IMR-90 (cell line): Measurements from ENCODE around the gene PDCD11. TPM values are rescaled to one million over a fixed set of nuclear protein-coding genes. Genes with fewer than 3 reads are reported as not detected.

Source experiments
- ATAC-seq: fragments of 200-7000 bp; cut with Tn5 transposase; 2 replicates; pipeline ENCODE4 v1.9.1; 2020; ENCODE audit warnings: low read depth, mild to moderate bottlenecking, moderate library complexity
- BruUV-seq: library from RNA; stranded (reverse); fragments of 400-500 nt; replicated peaks from 2 replicates; lab custom pipeline; 2021; lab: Mats Ljungman, UMichigan
- CTCF ChIA-PET: fragments of 300-600 bp; formaldehyde crosslinking; extraction: SDS; loops from one replicate; lab custom pipeline; 2021; ENCODE audit warnings: antibody characterized with exemption; lab: Yijun Ruan, JAX
- POLR2A ChIA-PET: fragments of 300-600 bp; sonication (Branson Sonifier 250); formaldehyde crosslinking; loops from one replicate; lab custom pipeline; 2022; ENCODE audit warnings: antibody characterized with exemption; ENCODE audit not compliant: unreplicated experiment; lab: Charles Lee
- DNase-seq: peaks from one replicate; pipeline ENCODE4 v3.0.0; 2013
- H2AFZ ChIP-seq: replicated peaks from 2 replicates; pipeline ENCODE3; 2013; ENCODE audit warnings: low read length, mild to moderate bottlenecking; ENCODE audit not compliant: poor library complexity
- H2AK5ac ChIP-seq: 2 replicates; pipeline ENCODE4 v1.6.1; 2013; ENCODE audit warnings: low read depth, low read length, inconsistent platforms
- H2AK9ac ChIP-seq: replicated peaks from 2 replicates; pipeline ENCODE3; 2013; ENCODE audit warnings: mild to moderate bottlenecking, low read depth, low read length, moderate library complexity; ENCODE audit not compliant: poor library complexity
- H2BK120ac ChIP-seq: 2 replicates; pipeline ENCODE4 v1.6.1; 2013; ENCODE audit warnings: low read depth, low read length, inconsistent platforms
- H2BK15ac ChIP-seq: 3 replicates; pipeline ENCODE4 v1.6.1; 2013; ENCODE audit warnings: low read depth, low read length, inconsistent platforms
- H2BK20ac ChIP-seq: 2 replicates; pipeline ENCODE4 v1.6.1; 2013; ENCODE audit warnings: low read depth, mild to moderate bottlenecking, inconsistent platforms, low read length, moderate library complexity
- H2BK5ac ChIP-seq: 2 replicates; pipeline ENCODE4 v1.6.1; 2013; ENCODE audit warnings: mild to moderate bottlenecking, low read depth, low read length, inconsistent platforms; ENCODE audit not compliant: poor library complexity, severe bottlenecking
- H3K14ac ChIP-seq: replicated peaks from 2 replicates; pipeline ENCODE4 v1.6.1; 2013; ENCODE audit warnings: low read depth, low read length, inconsistent platforms
- H3K18ac ChIP-seq: 2 replicates; pipeline ENCODE4 v1.6.1; 2013; ENCODE audit warnings: low read depth, low read length, control low read depth
- H3K23ac ChIP-seq: 2 replicates; pipeline ENCODE4 v1.6.1; 2013; ENCODE audit warnings: low read depth, low read length, inconsistent platforms
- H3K27ac ChIP-seq: 2 replicates; pipeline ENCODE4 v1.5.1; 2013; ENCODE audit warnings: mild to moderate bottlenecking, control low read depth, low read length; ENCODE audit not compliant: insufficient read depth
- H3K27me3 ChIP-seq: 2 replicates; pipeline ENCODE4 v1.6.1; 2013; ENCODE audit warnings: low read length; ENCODE audit not compliant: control insufficient read depth, insufficient read depth
- H3K36me3 ChIP-seq: 2 replicates; pipeline ENCODE4 v1.6.1; 2013; ENCODE audit warnings: low read length, mixed read lengths; ENCODE audit not compliant: control insufficient read depth, insufficient read depth
- H3K4ac ChIP-seq: 2 replicates; pipeline ENCODE4 v1.6.1; 2013; ENCODE audit warnings: low read depth, low read length, inconsistent platforms
- H3K4me1 ChIP-seq: 2 replicates; pipeline ENCODE4 v1.6.1; 2013; ENCODE audit warnings: low read length, mixed read lengths; ENCODE audit not compliant: control insufficient read depth, insufficient read depth
- H3K4me2 ChIP-seq: 2 replicates; pipeline ENCODE4 v1.6.1; 2013; ENCODE audit warnings: low read depth, mild to moderate bottlenecking, control low read depth, low read length, moderate library complexity
- H3K4me3 ChIP-seq: 2 replicates; pipeline ENCODE4 v1.5.1; 2013; ENCODE audit warnings: low read depth, mild to moderate bottlenecking, control low read depth, low read length, moderate library complexity; ENCODE audit not compliant: insufficient read depth
- H3K56ac ChIP-seq: 2 replicates; pipeline ENCODE4 v1.6.1; 2013; ENCODE audit warnings: low read length, inconsistent platforms; ENCODE audit not compliant: insufficient read depth; ENCODE audit errors: extremely low read depth
- H3K79me1 ChIP-seq, 2 experiments: 2 replicates each; pipeline ENCODE4 v1.6.1; 2013; ENCODE audit warnings: low read length in 2 of 2, inconsistent platforms in 1 of 2, low read depth in 1 of 2
- H3K9ac ChIP-seq: 2 replicates; pipeline ENCODE4 v1.6.1; 2013; ENCODE audit warnings: low read depth, low read length, control low read depth
- H3K9me1 ChIP-seq: 2 replicates; pipeline ENCODE4 v1.6.1; 2013; ENCODE audit warnings: low read length, inconsistent platforms; ENCODE audit not compliant: insufficient read depth
- H3K9me3 ChIP-seq: 2 replicates; pipeline ENCODE4 v1.6.1; 2013; ENCODE audit warnings: low read length; ENCODE audit not compliant: control insufficient read depth, insufficient read depth
- H4K20me1 ChIP-seq: 2 replicates; pipeline ENCODE4 v1.6.1; 2013; ENCODE audit warnings: low read length, inconsistent platforms; ENCODE audit not compliant: insufficient read depth
- H4K5ac ChIP-seq: 2 replicates; pipeline ENCODE4 v1.6.1; 2013; ENCODE audit warnings: mild to moderate bottlenecking, low read depth, low read length, control low read depth
- H4K8ac ChIP-seq, 2 experiments: 2 replicates each; pipeline ENCODE4 v1.6.1; 2013; ENCODE audit warnings: low read depth in 2 of 2, low read length in 2 of 2, control low read depth in 1 of 2, inconsistent platforms in 1 of 2
- H4K91ac ChIP-seq: 2 replicates; pipeline ENCODE4 v1.6.1; 2013; ENCODE audit warnings: low read depth, low read length, inconsistent platforms; ENCODE audit not compliant: insufficient read depth
- BHLHE40 ChIP-seq: fragments of 150-350 bp; IDR thresholded peaks from 2 replicates; pipeline ENCODE4 v1.6.1; 2016; ENCODE audit warnings: mild to moderate bottlenecking, low read depth, low read length
- CEBPB ChIP-seq: IDR thresholded peaks from 2 replicates; pipeline ENCODE4 v1.6.1; 2012; ENCODE audit warnings: low read depth, low read length, improper control_type of control experiment
- CHD1 ChIP-seq: IDR thresholded peaks from 2 replicates; pipeline ENCODE4 v1.6.1; 2012; ENCODE audit warnings: low read depth, low read length, improper control_type of control experiment
- CTCF ChIP-seq: conservative IDR thresholded peaks from 2 replicates; pipeline ENCODE4 v1.5.1; 2012; ENCODE audit warnings: mild to moderate bottlenecking, low read depth, low read length, improper control_type of control experiment
- ELK1 ChIP-seq: fragments of 150-350 bp; IDR thresholded peaks from 2 replicates; pipeline ENCODE4 v1.6.1; 2016; ENCODE audit warnings: low read depth, mild to moderate bottlenecking, low read length, moderate library complexity, borderline replicate concordance
- FOS ChIP-seq: fragments of 150-350 bp; IDR thresholded peaks from 2 replicates; pipeline ENCODE4 v1.6.1; 2016; ENCODE audit warnings: low read depth, low read length
- MAFK ChIP-seq: IDR thresholded peaks from 2 replicates; pipeline ENCODE4 v1.6.1; 2012; ENCODE audit warnings: low read depth, low read length, improper control_type of control experiment
- MAZ ChIP-seq: IDR thresholded peaks from 2 replicates; pipeline ENCODE4 v1.6.1; 2012; ENCODE audit warnings: low read depth, mild to moderate bottlenecking, low read length, improper control_type of control experiment, moderate library complexity, borderline replicate concordance
- MXI1 ChIP-seq: IDR thresholded peaks from 2 replicates; pipeline ENCODE4 v1.6.1; 2012; ENCODE audit warnings: low read depth, mild to moderate bottlenecking, low read length, moderate library complexity, borderline replicate concordance
- NFE2L2 ChIP-seq: fragments of 150-350 bp; IDR thresholded peaks from 2 replicates; pipeline ENCODE4 v1.6.1; 2016; ENCODE audit warnings: low read depth, mild to moderate bottlenecking, low read length
- POLR2A ChIP-seq: IDR thresholded peaks from 2 replicates; pipeline ENCODE4 v1.6.1; 2012; ENCODE audit warnings: mild to moderate bottlenecking, low read depth, low read length
- RAD21 ChIP-seq: IDR thresholded peaks from 2 replicates; pipeline ENCODE4 v1.6.1; 2012; ENCODE audit warnings: low read length, improper control_type of control experiment
- RFX5 ChIP-seq: IDR thresholded peaks from 2 replicates; pipeline ENCODE4 v1.8.0; 2012; ENCODE audit warnings: low read depth, mild to moderate bottlenecking, low read length, moderate library complexity
- SMC3 ChIP-seq: fragments of 150-350 bp; IDR thresholded peaks from 2 replicates; pipeline ENCODE4 v1.6.1; 2016; ENCODE audit warnings: low read depth, mild to moderate bottlenecking, antibody characterized with exemption, low read length, moderate library complexity
- USF2 ChIP-seq: fragments of 150-350 bp; IDR thresholded peaks from 2 replicates; pipeline ENCODE4 v1.6.1; 2017; ENCODE audit warnings: mild to moderate bottlenecking, antibody characterized with exemption, low read length, low read depth
- WGBS, 2 experiments: methylation state at CpG; one replicate each; pipeline versions ENCODE4 v1.1.5 to v1.1.7; 2013; ENCODE audit warnings: missing lambda C conversion rate in 2 of 2; ENCODE audit not compliant: insufficient read length in 1 of 2; ENCODE audit errors: extremely low coverage in 2 of 2; 5-methylcytosine and 5-hydroxymethylcytosine counted together
- dilution Hi-C: fragments of 300-500 bp; cut with HindIII; formaldehyde crosslinking; loops from one replicate; pipeline ENCODE4 v1.14.3; 2018; ENCODE audit warnings: low sequenced_read_pairs; ENCODE audit not compliant: unreplicated experiment
- in situ Hi-C: fragments of 300-500 bp; cut with MboI; formaldehyde crosslinking; loops from 3 replicates; pipeline ENCODE4 v1.14.3; 2019; ENCODE audit warnings: low sequenced_read_pairs, inconsistent platforms, mixed read lengths
- intact Hi-C: fragments of 100-400 bp; cut with micrococcal nuclease; formaldehyde crosslinking; loops from 2 replicates; pipeline ENCODE4 v1.10.0; 2022
- polyA plus RNA-seq, 3 experiments: library from polyadenylated mRNA; depleted of rRNA; stranded (reverse); fragments of >200 nt; gene quantifications; 2 replicates each; pipeline ENCODE4 v1.2.3, GENCODE V29; 2012; ENCODE audit warnings: low replicate concordance in 1 of 3
- total RNA-seq: library from RNA; depleted of rRNA; stranded (reverse); fragments of >200 nt; gene quantifications from 2 replicates; pipeline ENCODE4 v1.2.3, GENCODE V29; 2012

Gene PDCD11
- total and polyA plus RNA-seq, 2 of the 4 experiments (the other 2 are of a cell fraction) = 20.4 to 56.8 TPM

- POLR2A ChIA-PET = no interaction called here
- intact Hi-C loops (no loop called here), dilution Hi-C loops (no loop called here)
Observed at GRCh38 chr10:103475437-103475836, 79.0 kb downstream of the PDCD11 start.

More at GRCh38 chr10:103475437-103475836, 79.0 kb downstream of the PDCD11 start:
- no peaks in the 10 kb centered on the region for H4K20me1 ChIP-seq
- ATAC-seq = no peak
- H3K27me3 ChIP-seq = peaks cover 35% of the 10 kb centered on the region
- 86% methylated on average over 1 of the region's 4 CpGs; no CpG with 5 or more reads in 1 of the 2 experiments for WGBS, 2 experiments
- CTCF ChIA-PET = no interaction called here
- H4K91ac ChIP-seq = no peak overlapping the region
- no peaks in the 10 kb centered on the region for H3K36me3 ChIP-seq
- no peaks in the 10 kb centered on the region for H3K79me1 ChIP-seq
- no peak for DNase-seq
- H3K9me3 ChIP-seq = no peaks in the 10 kb centered on the region
- H2AFZ ChIP-seq = no peak overlapping the region
- no peak overlapping the region for H4K5ac ChIP-seq
- no peak overlapping the region for H2AK5ac ChIP-seq
- H3K14ac ChIP-seq = no peak overlapping the region
- no peak overlapping the region for H3K4ac ChIP-seq
- TF ChIP-seq RFX5 = no peak
- no peak for TF ChIP-seq CTCF
- no peak for TF ChIP-seq RAD21
- no peak for TF ChIP-seq CHD1
- TF ChIP-seq FOS = no peak
- no peak for TF ChIP-seq CEBPB
- TF ChIP-seq NFE2L2 = no peak
- no peak for TF ChIP-seq SMC3
- no peak for TF ChIP-seq ELK1
- no peak for TF ChIP-seq BHLHE40
- no peak for TF ChIP-seq MXI1
- TF ChIP-seq MAFK = no peak
- TF ChIP-seq MAZ = no peak
- TF ChIP-seq POLR2A = no peak
- no peak for TF ChIP-seq USF2
- no peak overlapping the region for H3K4me3 ChIP-seq
- H3K56ac ChIP-seq = no peak overlapping the region
- no TSS peak for BruUV-seq
- no peak overlapping the region for H2BK15ac ChIP-seq
- H3K4me2 ChIP-seq = no peak overlapping the region
- no peak overlapping the region for H3K9ac ChIP-seq
- no peak overlapping the region for H2BK20ac ChIP-seq
- no peak overlapping the region for H3K23ac ChIP-seq
- no peak overlapping the region for H3K18ac ChIP-seq
- H2BK5ac ChIP-seq = no peak overlapping the region
- H2AK9ac ChIP-seq = no peak overlapping the region
- H4K8ac ChIP-seq = no peak overlapping the region
- H3K4me1 ChIP-seq = peaks cover 3% of the 10 kb centered on the region
- in situ Hi-C loops = no loop called here
- H2BK120ac ChIP-seq = no peak overlapping the region
- H3K27ac ChIP-seq = no peak overlapping the region
- H3K9me1 ChIP-seq = peaks cover 4% of the 10 kb centered on the region; the same call in 1 of the 2 replicates
